ENCODE results near the gene RETREG2.

- TF ChIP-seq SRF (IDR thresholded peaks at IDR 0.05; ENCODE audit: low read depth, low read length) = no peak
- no peak for TF ChIP-seq CTCF (IDR thresholded peaks at IDR 0.05; ENCODE audit: control extremely low read depth in 1 of 3, insufficient read depth in 1 of 3, low read depth in 1 of 3, low read length in 3 of 3)
- TF ChIP-seq NRF1 (IDR thresholded peaks at IDR 0.05; ENCODE audit: low read depth, low read length) = no peak
- no peak for TF ChIP-seq POLR2A (IDR thresholded peaks at IDR 0.05; ENCODE audit: control extremely low read depth in 1 of 2, low read depth in 2 of 2, low read length in 2 of 2)
- no peak for TF ChIP-seq HDAC2 (IDR thresholded peaks at IDR 0.05; ENCODE audit: borderline replicate concordance in 1 of 2, low read depth in 2 of 2, low read length in 2 of 2)
- no peak for TF ChIP-seq RBBP5 (IDR thresholded peaks at IDR 0.05; ENCODE audit: borderline replicate concordance, low read depth, low read length)
- no peak for TF ChIP-seq TCF12 (IDR thresholded peaks at IDR 0.05; ENCODE audit: low read depth, low read length)
- TF ChIP-seq GTF2F1 (IDR thresholded peaks at IDR 0.05; ENCODE audit: borderline replicate concordance, low read depth, low read length) = no peak
- TF ChIP-seq EZH2 (IDR thresholded peaks at IDR 0.05; ENCODE audit: low read depth, low read length, severe bottlenecking) = no peak
- no peak for TF ChIP-seq ZNF274 (IDR thresholded peaks at IDR 0.05; ENCODE audit: borderline replicate concordance, extremely low read depth, low read length)
- TF ChIP-seq GABPA (IDR thresholded peaks at IDR 0.05; ENCODE audit: borderline replicate concordance, insufficient read depth, low read length) = no peak
- TF ChIP-seq MAX (IDR thresholded peaks at IDR 0.05) = no peak
These were observed 30.0 kb downstream of the RETREG2 start for GRCh38 chr2:219207884-219208740.

Measured in H1 (cell line).